ENCODE data around the gene RPGRIP1L. TPM values are rescaled to one million over a fixed set of nuclear protein-coding genes. Genes with fewer than 3 reads are reported as not detected.

RPGRIP1L gene
- total RNA-seq, 4 donors from 2014 or later, result 1.9 to 3.4 (median 2.7) TPM

GRCh38 chr16:53712065-53712464, 8.4 kb upstream of the RPGRIP1L start:
- TF ChIP-seq, protein P1, sequence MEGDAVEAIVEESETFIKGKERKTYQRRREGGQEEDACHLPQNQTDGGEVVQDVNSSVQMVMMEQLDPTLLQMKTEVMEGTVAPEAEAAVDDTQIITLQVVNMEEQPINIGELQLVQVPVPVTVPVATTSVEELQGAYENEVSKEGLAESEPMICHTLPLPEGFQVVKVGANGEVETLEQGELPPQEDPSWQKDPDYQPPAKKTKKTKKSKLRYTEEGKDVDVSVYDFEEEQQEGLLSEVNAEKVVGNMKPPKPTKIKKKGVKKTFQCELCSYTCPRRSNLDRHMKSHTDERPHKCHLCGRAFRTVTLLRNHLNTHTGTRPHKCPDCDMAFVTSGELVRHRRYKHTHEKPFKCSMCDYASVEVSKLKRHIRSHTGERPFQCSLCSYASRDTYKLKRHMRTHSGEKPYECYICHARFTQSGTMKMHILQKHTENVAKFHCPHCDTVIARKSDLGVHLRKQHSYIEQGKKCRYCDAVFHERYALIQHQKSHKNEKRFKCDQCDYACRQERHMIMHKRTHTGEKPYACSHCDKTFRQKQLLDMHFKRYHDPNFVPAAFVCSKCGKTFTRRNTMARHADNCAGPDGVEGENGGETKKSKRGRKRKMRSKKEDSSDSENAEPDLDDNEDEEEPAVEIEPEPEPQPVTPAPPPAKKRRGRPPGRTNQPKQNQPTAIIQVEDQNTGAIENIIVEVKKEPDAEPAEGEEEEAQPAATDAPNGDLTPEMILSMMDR (IDR thresholded peaks at IDR 0.05; ENCODE audit: low read depth), result no peak

GRCh38 chr16:53711390-53711789, 7.7 kb upstream of the RPGRIP1L start:
- TF ChIP-seq, protein P1 (IDR thresholded peaks at IDR 0.05; ENCODE audit: low read depth), result no peak

DNA sequence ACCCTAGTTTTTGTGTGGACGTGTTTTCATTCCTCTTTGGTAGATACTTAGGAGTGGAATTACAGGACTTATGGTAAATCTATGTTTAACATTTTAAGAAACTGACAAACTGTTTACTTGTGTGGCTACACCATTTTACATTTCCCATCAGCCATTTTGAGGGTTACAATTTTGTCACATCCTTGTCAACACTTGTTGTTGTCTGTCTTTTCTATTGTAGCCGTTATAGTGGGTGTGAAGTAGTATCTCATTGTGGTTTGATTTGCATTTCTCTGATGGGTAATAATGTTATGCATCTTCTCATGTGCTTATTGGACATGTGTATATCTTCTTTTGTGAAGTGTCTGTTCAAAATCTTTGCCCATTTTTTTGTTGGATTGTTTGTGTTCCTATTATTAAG, 4.8 kb upstream of the RPGRIP1L start:
- TF ChIP-seq, protein P1 (IDR thresholded peaks at IDR 0.05; ENCODE audit: low read depth), result no peak

- TF ChIP-seq, protein P1 (IDR thresholded peaks at IDR 0.05; ENCODE audit: low read depth), result no peak
Measured at GRCh38 chr16:53707671-53708070, 4.0 kb upstream of the RPGRIP1L start.

- TF ChIP-seq, protein P1 (IDR thresholded peaks at IDR 0.05; ENCODE audit: low read depth), result no peak
Measured at GRCh38 chr16:53704445-53704813, 770 bp upstream of the RPGRIP1L start.

- TF ChIP-seq, protein P1 (IDR thresholded peaks at IDR 0.05; ENCODE audit: low read depth), result no peak
Measured at GRCh38 chr16:53695070-53695469, 8.6 kb downstream of the RPGRIP1L start.

DNA sequence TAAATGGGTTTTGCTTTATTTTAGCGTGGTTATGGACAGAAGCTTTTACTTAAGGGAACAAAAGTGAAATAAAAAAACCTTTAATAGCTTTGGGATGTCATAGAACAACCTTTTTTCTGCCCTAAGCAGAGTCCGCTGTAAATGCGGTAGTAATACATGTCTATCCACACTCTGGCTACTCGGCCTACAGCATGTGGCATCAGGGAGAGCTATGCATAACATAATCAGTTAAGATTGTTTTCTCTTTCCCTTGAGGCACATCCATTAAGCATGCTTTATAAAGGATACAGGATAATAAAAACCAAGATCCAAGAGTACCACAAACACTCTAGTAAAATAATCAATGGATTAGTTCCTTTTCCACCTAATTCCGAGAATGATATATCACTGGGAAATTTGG, 10.3 kb downstream of the RPGRIP1L start:
- TF ChIP-seq, protein P1 (IDR thresholded peaks at IDR 0.05; ENCODE audit: low read depth), result no peak

All from subcutaneous adipose tissue (tissue), 4 donors.